GM18873 (cell line): ENCODE measurements around the gene GMDS.

ENCODE experiments used
- ATAC-seq: cut with Tn5 transposase; IDR thresholded peaks from one replicate; pipeline ENCODE4 v1.9.1; 2021; ENCODE audit warnings: mild to moderate bottlenecking, moderate library complexity, moderate number of reproducible peaks; ENCODE audit not compliant: unreplicated experiment, low FRiP score

GMDS gene

DNA sequence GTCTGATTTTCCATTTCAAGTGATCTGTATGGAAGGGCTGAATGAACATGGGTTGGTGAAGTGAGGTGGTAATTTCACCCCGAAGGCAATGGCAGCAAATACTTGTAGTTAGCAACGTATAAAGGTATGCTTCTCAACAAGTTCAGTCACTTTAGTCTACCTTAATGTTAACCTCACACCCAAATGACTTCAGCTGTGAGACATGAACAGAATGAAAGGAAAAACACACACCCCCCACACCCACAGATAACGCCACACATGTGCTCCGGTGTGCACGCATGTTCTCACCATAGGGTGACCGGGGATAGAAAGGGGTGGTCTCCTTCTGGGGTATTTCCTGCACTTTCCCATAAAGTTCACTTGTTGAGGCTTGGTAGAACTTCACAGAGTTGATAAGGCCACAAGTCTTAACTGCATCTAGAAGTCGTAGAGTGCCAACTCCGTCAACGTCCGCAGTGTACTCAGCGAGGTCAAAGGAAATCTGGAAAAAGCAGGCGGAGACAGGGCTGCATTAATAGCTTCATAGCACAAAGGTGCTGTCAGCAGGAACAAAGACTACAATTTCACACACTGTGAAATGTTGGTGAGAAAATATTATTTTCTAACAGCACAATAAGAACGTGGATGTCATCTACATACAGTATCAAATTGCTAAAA is 284.8 kb downstream of the GMDS start:
- no peak for ATAC-seq

DNA sequence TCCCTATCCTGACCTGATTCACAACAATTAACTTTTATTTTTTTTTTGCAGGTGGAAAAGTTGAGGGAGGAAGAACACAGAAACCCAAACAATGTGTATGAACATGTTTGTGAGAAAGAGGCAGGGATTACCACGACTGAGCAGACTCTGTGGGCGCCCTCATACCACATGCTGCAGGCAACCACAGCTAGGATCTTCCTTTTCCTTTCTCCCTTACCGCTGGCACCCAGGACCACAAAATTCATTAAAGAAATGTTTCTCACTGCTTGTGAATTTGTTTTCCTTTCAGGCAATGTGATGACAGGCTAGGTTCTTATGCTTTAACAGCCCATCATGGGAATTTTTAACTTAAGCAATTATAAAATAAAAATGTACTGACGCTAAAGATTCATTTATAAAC is 287.1 kb downstream of the GMDS start:
- ATAC-seq, result no peak

DNA sequence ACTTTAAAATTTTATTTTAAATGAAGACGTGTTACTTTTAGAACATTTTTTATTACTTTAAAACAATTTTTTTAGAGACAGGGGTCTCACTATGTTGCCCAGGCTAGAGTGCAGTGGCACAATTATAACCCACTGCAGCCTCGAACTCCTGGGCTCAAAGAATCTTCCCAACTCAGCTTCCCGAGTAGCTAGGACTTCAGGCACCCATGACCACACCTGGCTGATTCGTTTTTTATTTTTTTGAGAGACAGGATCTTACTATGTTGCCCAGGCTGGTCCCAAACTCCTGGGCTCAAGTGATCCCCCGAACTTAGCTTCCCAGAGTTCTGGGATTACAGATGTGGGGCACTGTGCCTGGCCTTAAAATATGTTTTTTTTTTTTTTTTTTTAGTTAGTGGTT is 287.7 kb downstream of the GMDS start:
- ATAC-seq, result no peak

DNA sequence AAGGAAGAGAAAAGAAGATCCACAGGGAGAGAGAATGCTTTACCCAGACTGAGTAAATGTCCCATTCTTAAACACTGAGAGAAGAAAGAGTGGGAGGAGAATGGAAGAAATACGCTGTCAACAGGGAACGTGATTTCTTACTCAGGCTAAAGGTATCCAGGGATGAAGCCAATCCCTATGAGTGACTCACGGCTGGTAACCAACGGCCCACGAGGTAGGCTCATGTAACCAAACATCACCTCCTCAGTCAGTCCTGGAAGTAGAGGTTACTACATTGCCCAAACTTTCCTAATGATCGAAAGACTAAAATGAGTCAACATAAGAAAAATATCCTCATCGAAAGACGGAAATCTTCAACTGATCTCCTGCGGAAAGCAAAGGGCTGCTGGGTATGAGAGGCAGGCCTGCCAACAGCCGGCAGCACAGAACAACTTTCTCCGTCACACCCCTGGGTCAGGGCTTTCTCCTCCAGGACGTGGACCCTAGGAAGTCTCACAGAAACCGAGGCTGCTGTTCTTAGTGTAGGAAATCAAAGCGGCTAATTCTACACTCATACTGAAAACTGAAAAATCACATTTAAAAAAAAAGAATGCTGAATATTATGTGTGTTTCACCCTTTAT is 292.6 kb downstream of the GMDS start:
- ATAC-seq, result no peak

DNA sequence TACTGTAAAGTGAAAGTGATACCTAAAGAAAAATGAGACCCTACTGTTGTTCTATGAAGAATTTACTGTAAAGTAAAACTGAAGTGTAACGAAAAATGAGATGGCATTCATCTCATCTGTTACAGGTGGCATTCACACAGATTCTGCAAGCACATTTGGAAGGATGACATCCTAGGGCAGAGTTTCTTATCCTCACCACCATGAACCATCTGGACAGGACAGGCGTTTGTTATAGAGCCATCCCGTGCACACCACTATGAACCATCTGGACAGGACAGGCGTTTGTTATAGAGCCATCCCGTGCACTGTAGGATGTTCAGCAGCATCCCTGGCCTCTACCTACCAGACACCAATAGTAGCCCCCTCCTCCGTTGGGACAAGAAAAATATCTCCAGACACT is 294.8 kb downstream of the GMDS start:
- no peak for ATAC-seq

DNA sequence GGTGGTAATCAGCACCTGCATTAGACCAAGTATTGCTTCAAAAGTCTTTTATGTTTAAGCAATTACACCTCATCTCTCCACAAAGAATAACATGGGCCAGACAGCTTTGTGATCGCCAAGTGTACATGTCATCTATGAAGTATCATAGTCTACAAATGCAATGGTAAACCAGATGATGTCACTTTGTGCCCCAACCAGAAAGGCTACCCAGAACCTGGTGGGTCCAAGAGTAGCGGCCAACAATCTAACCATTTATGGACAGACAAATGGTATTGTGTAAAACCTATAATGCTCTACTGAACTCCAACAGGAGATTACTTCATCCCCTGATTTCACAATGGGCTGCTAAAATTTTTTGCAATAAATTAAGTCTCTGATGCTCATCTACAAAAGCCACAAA is 295.9 kb downstream of the GMDS start:
- ATAC-seq, result no peak

DNA sequence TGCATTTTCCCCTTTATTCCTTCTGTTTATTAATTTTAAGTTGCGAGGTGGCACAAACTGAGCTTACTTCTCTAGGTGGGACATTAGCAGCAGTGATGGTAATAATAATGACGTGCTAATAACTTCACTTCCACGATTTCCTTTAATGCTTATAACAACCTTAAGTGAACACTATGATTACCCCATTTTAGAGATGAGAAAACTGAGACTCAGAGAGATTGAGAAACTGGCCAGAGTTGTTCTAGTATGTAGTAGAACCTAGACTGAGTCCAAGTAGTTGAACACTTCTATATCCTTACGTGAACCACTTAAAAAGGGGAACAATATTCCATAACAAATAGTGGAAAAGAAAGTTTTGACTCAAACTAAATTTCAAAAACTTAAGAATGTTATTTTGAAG is 297.5 kb downstream of the GMDS start:
- no peak for ATAC-seq

DNA sequence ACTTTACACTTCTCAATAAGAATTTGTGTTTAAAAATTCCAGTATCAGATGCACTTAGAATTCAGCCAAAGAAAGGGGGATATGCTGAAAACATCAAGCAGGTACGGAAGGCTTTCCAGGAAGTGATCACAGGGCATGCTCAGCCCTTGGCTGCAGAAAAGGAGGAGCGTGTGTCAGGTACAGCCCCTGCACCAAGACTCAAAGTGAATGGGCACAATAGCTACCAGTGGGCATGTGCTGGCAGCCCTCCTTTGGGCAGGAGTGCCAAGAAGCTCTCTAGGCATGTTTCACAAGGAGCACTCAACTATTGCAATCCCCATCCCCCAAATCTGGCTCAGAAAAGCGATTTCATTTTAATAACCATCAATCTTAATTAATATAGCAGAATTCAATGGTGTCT is 298.8 kb downstream of the GMDS start:
- no peak for ATAC-seq

DNA sequence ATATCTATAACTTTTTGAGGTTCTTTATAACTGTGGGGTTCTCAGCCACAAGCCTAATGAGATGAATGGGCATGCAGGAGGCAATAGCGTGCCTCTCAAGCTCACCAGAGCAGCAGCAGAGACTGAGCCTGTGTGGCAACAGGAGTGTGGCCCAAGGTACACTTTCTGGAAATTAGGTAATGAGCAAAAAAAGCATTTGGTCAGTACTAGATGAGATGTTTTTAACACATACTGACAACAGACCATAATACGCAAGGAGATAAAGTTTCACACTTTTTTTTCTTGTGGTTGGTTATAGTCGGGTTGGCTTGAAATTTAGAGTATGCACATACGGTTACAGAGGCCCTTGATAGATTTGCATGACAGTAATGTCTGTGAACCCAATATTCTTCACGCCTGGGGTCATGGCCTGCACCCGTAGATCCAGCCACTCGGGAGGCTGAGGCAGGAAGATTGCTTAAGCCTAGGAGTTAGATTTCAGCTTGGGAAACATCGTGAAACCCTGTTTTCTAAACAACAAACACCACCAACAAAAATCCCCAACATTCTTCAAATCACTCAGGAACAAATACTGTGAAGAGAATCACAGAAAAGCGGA is 300.1 kb downstream of the GMDS start:
- ATAC-seq, result no peak

DNA sequence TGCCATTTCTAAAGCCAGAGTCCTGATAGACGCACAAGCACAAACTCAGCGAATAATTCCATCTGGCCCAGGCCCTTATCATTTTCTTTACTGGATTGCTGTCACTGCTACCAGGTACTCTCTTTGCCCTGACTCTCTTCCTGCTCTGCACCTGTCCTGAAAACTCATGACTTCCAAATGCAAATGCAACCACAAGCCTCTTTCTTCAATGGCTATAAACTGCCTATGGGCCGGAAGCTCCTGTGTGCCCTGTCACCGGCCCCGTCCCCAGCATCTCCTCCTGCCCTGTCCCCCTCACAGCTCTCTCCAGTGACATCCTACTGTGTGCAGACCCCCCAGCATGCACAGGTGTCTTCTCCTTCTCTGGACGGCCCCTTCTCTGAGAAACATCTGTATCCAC is 302.6 kb downstream of the GMDS start:
- no peak for ATAC-seq

DNA sequence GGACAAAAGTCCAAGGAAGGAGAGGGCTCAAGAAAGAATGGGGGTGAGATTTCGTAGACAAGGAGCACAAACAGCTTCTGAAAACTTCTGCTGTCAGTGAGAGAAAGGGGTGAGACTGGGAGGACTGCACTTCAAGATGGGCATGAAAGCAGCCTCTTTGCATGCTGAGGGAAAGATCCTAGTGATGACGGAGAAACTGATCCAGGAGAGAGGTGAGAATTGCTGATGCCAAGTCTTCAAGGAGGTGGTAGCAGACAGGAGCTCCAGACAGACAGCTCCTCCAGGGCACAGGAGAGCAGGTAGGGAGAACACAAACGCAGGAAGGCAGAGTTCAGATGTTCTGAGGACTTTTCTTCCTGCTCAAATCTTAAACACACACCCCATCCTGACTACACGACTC is 303.9 kb downstream of the GMDS start:
- ATAC-seq, result no peak

DNA sequence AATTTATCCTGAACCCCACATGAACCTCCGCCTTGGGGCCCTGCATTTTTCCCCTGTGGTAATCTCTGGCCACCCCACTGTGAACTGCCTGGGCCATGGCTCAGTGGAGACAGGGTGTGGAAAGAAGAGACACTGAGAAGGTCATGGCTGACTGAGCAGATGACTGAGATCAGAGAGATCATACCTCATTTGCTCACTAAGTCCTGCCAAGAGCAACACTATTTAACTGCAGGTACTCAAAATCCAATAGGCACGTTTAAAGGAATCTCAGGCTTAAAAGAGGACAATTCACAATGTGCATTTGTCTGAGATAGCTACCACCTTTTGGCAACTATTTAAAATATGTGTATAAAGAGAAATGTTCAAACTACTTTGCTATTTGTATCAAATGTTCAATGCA is 305.0 kb downstream of the GMDS start:
- no peak for ATAC-seq

DNA sequence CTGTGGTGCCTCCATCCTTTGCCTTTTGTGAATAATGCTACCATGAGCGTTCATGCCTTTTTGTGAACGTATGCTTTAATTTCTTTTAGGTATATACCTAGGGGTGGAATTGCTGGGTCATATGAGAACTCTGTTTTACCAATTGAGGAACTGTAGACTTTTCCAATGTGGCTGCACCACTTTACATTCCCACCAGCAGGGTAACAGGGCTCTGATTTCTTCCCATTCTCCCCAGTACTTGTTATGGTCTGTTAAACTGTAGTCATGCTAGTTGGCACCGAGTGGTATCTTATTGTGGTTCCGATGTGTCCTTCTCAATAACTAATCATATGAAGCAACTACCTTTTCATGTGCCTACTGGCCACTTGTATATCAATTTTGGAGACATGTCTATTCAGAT is 312.1 kb downstream of the GMDS start:
- no peak for ATAC-seq

DNA sequence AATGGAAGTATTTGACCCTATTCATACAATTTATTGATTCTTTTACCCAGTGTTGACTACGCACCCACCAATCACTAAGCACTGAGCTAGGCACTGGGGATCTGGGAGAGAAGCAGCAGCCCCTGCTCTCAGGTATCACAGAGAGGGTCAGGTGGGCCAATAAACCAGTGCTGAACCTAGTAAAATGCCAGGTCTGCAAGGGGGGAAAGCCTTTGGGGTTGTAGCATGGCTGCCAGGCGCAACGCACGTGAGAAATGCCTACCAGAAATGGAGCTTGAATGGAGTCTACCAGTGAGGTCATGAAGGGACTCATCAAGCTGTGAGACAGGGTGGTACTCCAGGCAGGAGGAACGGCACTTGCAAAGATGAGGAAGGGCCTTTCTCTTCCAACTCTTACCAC is 313.6 kb downstream of the GMDS start:
- no peak for ATAC-seq

DNA sequence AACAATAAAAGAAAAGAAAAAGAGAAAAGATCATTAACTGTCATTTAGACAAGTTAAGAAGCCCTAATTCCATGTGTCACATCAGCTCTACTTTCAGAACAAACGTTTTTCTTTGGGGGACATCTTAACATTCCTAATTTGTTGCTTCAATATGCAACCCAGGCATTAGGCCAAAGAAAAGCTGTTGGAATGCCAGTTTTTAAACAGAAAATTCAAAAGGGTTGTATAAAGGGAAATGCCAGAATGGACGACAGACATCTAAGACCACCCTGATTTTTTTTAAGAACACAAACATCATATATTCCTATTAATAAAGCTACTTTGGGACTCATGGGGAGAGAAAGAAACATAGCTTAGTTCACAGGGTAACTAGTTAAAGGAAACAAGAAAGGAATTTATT is 315.0 kb downstream of the GMDS start:
- no peak for ATAC-seq

DNA sequence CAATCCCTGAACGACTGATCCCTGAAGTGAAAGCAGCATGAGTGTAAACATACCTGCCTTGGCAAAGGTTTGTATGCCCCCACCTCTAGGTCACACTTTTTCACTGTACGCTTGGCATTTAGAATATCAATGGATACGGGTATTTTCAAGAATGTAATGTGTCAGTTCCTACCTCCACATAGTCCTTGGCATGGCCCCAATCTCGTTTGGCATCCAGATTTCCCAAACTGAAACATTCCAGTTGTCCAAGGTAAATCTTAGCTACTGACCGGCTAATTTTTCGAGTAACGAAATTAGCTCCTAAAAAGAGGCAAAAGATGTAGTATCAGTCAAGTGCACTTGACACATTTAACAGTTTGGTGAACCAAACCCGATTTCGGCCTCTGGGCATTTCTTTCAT is 315.5 kb downstream of the GMDS start:
- ATAC-seq, result no peak

DNA sequence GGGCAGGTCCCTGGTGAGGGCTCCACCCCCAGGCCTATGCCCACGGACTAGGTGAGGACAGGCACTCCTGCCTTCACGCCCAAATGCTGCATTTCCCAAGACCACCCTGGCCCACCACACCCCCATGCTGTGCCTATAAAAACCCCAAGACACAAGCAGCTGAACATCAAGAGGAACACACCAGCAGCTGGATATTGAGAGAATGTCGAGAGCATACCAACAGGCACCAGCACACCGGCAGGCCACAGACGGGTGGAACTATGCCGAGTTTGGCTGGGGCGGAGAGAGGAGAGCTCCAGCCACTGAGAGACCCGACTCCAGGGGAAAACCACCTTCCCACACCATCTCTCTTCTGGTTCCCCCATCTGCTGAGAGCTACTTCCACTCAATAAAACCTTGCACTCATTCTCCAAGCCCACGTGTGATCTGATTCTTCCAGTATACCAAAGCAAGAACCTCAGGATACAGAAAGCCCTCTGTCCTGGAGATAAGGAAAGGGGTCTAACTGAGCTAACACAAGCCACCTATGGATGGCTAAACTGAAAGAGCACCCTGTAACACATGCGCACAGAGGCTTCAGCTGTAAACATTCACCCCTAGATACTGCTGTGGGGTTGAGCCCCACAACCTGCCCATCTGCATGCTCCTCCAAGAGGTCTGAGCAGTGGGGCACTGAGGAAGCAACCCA is 319.5 kb downstream of the GMDS start:
- ATAC-seq, result no peak

DNA sequence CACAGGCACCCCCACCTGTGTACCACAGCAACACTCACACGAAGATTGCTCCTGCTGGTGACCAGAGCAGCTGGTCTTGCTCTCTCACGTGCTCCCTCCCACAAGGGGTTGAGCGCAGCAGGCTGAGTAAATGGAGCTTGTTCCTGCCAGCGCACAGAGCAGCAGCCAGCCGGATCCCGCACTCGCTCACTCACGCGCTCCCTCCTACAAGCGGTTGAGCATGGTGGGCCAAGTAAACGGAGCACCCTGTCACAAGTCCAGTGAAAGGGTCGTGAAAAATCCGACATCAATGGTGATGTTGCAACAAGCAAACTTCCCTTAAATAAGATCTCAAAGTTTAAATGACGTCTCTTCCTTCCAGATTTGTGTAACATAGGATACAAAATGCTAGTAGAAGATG is 322.0 kb downstream of the GMDS start:
- ATAC-seq, result no peak

DNA sequence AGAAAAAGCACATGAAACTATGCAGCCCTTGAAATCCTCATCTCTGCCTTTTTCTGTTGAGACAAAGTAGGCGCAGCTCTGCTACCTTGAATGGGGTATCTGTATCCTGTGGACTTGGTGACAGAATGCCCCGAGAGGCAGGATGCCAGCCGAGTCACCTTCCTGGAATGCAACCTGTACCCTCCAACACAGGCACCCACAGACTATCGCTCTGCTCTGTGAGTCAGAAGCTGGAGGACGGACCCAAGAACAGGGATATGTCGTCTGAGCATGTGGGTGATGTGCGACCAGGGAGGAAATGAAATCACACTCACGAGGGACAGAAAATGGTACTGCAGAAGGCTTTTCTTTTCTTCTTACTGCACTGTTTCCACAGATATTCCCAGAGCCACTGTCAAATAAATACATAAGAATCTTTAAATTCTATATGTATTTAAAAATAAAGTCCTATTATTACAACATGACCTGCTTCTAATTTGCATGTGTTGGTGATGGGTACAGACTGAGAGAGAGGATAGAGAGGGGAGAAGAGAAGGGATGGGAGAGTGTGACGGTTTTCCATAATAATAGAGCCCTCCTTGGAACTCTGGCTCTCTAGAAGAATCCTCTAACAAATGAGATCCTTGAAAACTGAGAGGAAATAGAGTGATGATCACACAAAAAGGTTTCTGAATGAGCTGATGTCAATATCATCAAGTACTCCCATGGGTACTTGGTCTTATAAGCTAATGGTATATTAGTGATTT is 327.6 kb downstream of the GMDS start:
- no peak for ATAC-seq

DNA sequence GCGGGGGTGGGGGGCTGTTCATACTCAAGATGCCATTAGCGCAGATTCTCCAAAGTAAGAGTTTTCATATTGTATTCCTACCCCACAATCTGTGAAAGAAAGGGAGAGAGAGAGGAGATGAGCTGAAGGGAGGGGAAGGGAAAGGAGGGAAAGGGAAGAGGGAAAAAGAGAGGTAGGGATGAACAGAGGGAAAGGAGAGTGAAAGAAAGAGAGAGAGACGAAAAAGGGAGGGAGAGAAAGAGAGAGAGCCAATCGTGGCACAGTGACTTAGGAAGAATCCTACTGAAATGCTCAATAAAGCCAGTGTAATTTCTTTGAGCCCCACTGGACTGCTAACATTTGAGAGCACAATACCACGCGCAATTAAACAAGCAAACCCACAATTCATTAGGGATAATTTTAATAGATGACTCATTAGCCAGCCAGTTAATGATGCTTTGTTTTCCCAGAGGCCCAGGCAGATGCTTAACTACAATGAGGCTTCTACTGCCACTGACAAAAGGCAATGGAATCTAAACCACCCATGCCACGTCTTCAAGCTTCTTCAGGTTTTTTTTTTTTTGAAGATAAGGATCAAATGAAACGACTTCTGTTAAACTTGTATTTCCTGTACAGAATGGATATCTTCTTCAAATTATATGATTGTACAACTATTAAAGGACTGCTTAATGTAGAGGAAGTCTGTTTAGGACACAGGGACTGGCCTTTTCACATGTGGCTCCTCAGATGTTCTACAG is 328.9 kb downstream of the GMDS start:
- ATAC-seq, result no peak
